Stimulated activated CD4-positive, alpha-beta T cell treated with anti-CD3 and anti-CD28 coated beads, Interleukin-1b, Interleukin-23, amount 100 ng/mL, for 1 hour (primary cell): Measurements from ENCODE around the gene NRG3.

Experiments
- DNase-seq, 2 donors: peaks; one replicate each; pipeline ENCODE4 v3.0.0-alpha.2; 2020; ENCODE audit warnings: low read depth in 2 of 2

NRG3 gene

GRCh38 chr10:82212753-82213152 is 337.8 kb downstream of the NRG3 start:
- no peak for DNase-seq

GRCh38 chr10:82213784-82214183 is 338.8 kb downstream of the NRG3 start:
- no peak for DNase-seq

- no peak for DNase-seq
These were observed 346.1 kb downstream of the NRG3 start for GRCh38 chr10:82221056-82221455.

- DNase-seq: no peak
These were observed 346.7 kb downstream of the NRG3 start for GRCh38 chr10:82221601-82222149.

- no peak for DNase-seq
These were observed 353.7 kb downstream of the NRG3 start for GRCh38 chr10:82228701-82229100.

- DNase-seq: no peak
These were observed 359.2 kb downstream of the NRG3 start for GRCh38 chr10:82234173-82234572.

- no peak for DNase-seq
These were observed 361.2 kb downstream of the NRG3 start for GRCh38 chr10:82236084-82236731.

GRCh38 chr10:82238291-82238690 is 363.3 kb downstream of the NRG3 start:
- DNase-seq: no peak

- no peak for DNase-seq
These were observed 365.4 kb downstream of the NRG3 start for GRCh38 chr10:82240408-82240807.

GRCh38 chr10:82242778-82243177 is 367.8 kb downstream of the NRG3 start:
- DNase-seq: no peak

- DNase-seq: no peak
These were observed 370.2 kb downstream of the NRG3 start for GRCh38 chr10:82245157-82245556.

GRCh38 chr10:82245906-82246560 is 371.0 kb downstream of the NRG3 start:
- DNase-seq: no peak

GRCh38 chr10:82249141-82249540 is 374.1 kb downstream of the NRG3 start:
- no peak for DNase-seq

- no peak for DNase-seq
These were observed 376.4 kb downstream of the NRG3 start for GRCh38 chr10:82251222-82251906.

GRCh38 chr10:82252081-82252480 is 377.1 kb downstream of the NRG3 start:
- DNase-seq: no peak

GRCh38 chr10:82254237-82254636 is 379.2 kb downstream of the NRG3 start:
- no peak for DNase-seq

- DNase-seq: no peak
These were observed 381.3 kb downstream of the NRG3 start for GRCh38 chr10:82256275-82256674.

GRCh38 chr10:82266438-82266837 is 391.4 kb downstream of the NRG3 start:
- DNase-seq: no peak

- no peak for DNase-seq
These were observed 392.0 kb downstream of the NRG3 start for GRCh38 chr10:82267014-82267413.

GRCh38 chr10:82267465-82267864 is 392.5 kb downstream of the NRG3 start:
- DNase-seq: no peak

GRCh38 chr10:82267960-82268359 is 393.0 kb downstream of the NRG3 start:
- DNase-seq: no peak

GRCh38 chr10:82277591-82277990 is 402.6 kb downstream of the NRG3 start:
- DNase-seq: no peak
